ENCODE results near the gene RNF13. TPM values are rescaled to one million over a fixed set of nuclear protein-coding genes. Genes with fewer than 3 reads are reported as not detected.

Gene RNF13
- total and polyA plus RNA-seq, 2 donors (not counting 3 experiments of a cell fraction or from before 2014, with no cell fraction given) = 16.4 to 27.1 TPM

GRCh38 chr3:149908424-149908957 is 95.5 kb downstream of the RNF13 start:
- no peak for DNase-seq (ENCODE audit: low read depth, low spot score)
- dilution Hi-C loops (cut with MboI; ENCODE audit: extremely low pct_ligation_motif_present, low sequenced_read_pairs) = no loop called here

More at GRCh38 chr3:149908424-149908957, 95.5 kb downstream of the RNF13 start:
- no peak overlapping the region for H3K9ac ChIP-seq (replicated peaks; ENCODE audit: extremely low read depth, insufficient read depth, low read length)
- H2AFZ ChIP-seq (ENCODE audit: low read depth, low read length) = no peak overlapping the region
- FAIRE-seq = no peak
- H3K36me3 ChIP-seq (ENCODE audit: control insufficient read depth in 2 of 2, extremely low read depth in 1 of 2, insufficient read depth in 2 of 2, low read length in 2 of 2) = no peaks in the 10 kb centered on the region
- no peaks in the 10 kb centered on the region for H3K9me3 ChIP-seq (replicated peaks; ENCODE audit: control insufficient read depth, insufficient read depth, low read length)
- no peak overlapping the region for H3K4me2 ChIP-seq (ENCODE audit: insufficient read depth, low read length)
- H3K4me3 ChIP-seq (replicated peaks in 1 of 3; ENCODE audit: insufficient read depth in 1 of 3, low read depth in 1 of 3, low read length in 3 of 3) = no peak overlapping the region
- BruUV-seq (replicated peaks) = no TSS peak
- intact Hi-C loops (cut with micrococcal nuclease) = no loop called here
- POLR2A ChIA-PET = no interaction called here
- TF ChIP-seq FOS (IDR thresholded peaks at IDR 0.05; ENCODE audit: borderline replicate concordance, insufficient read depth, low read length) = no peak
- TF ChIP-seq GATA2 (IDR thresholded peaks at IDR 0.05; ENCODE audit: insufficient read depth, insufficient read length, low read depth, low read length) = no peak
- no peak for TF ChIP-seq EZH2 (IDR thresholded peaks at IDR 0.05; ENCODE audit: borderline replicate concordance, low read depth, low read length, severe bottlenecking)
- TF ChIP-seq CTCF (IDR thresholded peaks at IDR 0.05; ENCODE audit: extremely low read depth in 1 of 2, insufficient read depth in 1 of 2, low read depth in 1 of 2, low read length in 2 of 2) = no peak
- TF ChIP-seq JUN (IDR thresholded peaks at IDR 0.05; ENCODE audit: borderline replicate concordance, insufficient read depth, insufficient read length, low read depth) = no peak
- no peak for TF ChIP-seq MYC (IDR thresholded peaks at IDR 0.05; ENCODE audit: low read depth, low read length)
- TF ChIP-seq POLR2A (IDR thresholded peaks at IDR 0.05; ENCODE audit: low read depth, low read length) = no peak
- no peak for TF ChIP-seq POLR2AphosphoS5 (IDR thresholded peaks at IDR 0.05; ENCODE audit: insufficient read depth, low read depth, low read length)
- TF ChIP-seq MAX (IDR thresholded peaks at IDR 0.05; ENCODE audit: insufficient read depth, insufficient read length) = no peak
- CTCF ChIA-PET = interaction anchor here (0.8 to 1.4 kb wide), 2 partner anchors 10 to 49 kb away, joined by 3 read pairs; no protein-coding TSS in a partner anchor
- H3K9me1 ChIP-seq (replicated peaks; ENCODE audit: control insufficient read depth, extremely low read depth, insufficient read depth, low read length) = peaks cover 2% of the 10 kb centered on the region
- H3K79me2 ChIP-seq (ENCODE audit: control insufficient read depth, insufficient read depth, low read length) = no peaks in the 10 kb centered on the region
- no peaks in the 10 kb centered on the region for H3K27me3 ChIP-seq (ENCODE audit: control insufficient read depth in 2 of 2, insufficient read depth in 2 of 2, low read length in 2 of 2)
- no peaks in the 10 kb centered on the region for H4K20me1 ChIP-seq (replicated peaks; ENCODE audit: control insufficient read depth, extremely low read depth, insufficient read depth, low read length)
- H3K4me1 ChIP-seq (ENCODE audit: control insufficient read depth, extremely low read depth, insufficient read depth, low read length) = no peaks in the 10 kb centered on the region
- H3K27ac ChIP-seq (ENCODE audit: insufficient read depth, low read depth, low read length) = no peak overlapping the region

All from endothelial cell of umbilical vein (primary cell).